AG04450 (cell line): Measurements from ENCODE around the gene RUNX2. TPM values are rescaled to one million over a fixed set of nuclear protein-coding genes. Genes with fewer than 3 reads are reported as not detected.

Source experiments
- CTCF ChIA-PET: fragments of 300-600, 350-600 bp; formaldehyde crosslinking; extraction: SDS; loops from one replicate; lab custom pipeline; 2022; ENCODE audit warnings: antibody characterized with exemption, inconsistent platforms; lab: Charles Lee
- POLR2A ChIA-PET: fragments of 350-600 bp; formaldehyde crosslinking; extraction: SDS; loops from one replicate; lab custom pipeline; 2021; ENCODE audit warnings: antibody characterized with exemption, inconsistent platforms; lab: Yijun Ruan, JAX
- DNase-seq: peaks from one replicate; pipeline ENCODE4 v3.0.0-alpha.2; 2011; ENCODE audit warnings: low read depth, low spot score
- H3K27ac ChIP-seq: one replicate; pipeline ENCODE4 v1.5.1; 2012; ENCODE audit warnings: low read depth, low read length, control low read depth
- H3K27me3 ChIP-seq: one replicate; pipeline ENCODE4 v1.6.0; 2012; ENCODE audit warnings: low read length; ENCODE audit not compliant: control insufficient read depth, insufficient read depth
- H3K4me3 ChIP-seq: 2 replicates; pipeline ENCODE4 v1.5.1; 2011; ENCODE audit warnings: mild to moderate bottlenecking, low read depth, low read length, control low read depth
- H3K9me3 ChIP-seq: 2 replicates; pipeline ENCODE4 v1.5.1; 2012; ENCODE audit warnings: low read length; ENCODE audit not compliant: control insufficient read depth, insufficient read depth
- polyA plus RNA-seq: library from polyadenylated mRNA; depleted of rRNA; stranded (reverse); fragments of >200 nt; gene quantifications from 2 replicates; pipeline ENCODE4 v1.2.3, GENCODE V29; 2011
- TF ChIP-seq, protein P1 (sequence below): IDR thresholded peaks from 2 replicates; pipeline ENCODE4 v1.5.1; 2011; ENCODE audit warnings: low read depth, low read length, control low read depth, inconsistent platforms

RUNX2 gene
- polyA plus RNA-seq, 1 experiment = 3.4 TPM

DNA sequence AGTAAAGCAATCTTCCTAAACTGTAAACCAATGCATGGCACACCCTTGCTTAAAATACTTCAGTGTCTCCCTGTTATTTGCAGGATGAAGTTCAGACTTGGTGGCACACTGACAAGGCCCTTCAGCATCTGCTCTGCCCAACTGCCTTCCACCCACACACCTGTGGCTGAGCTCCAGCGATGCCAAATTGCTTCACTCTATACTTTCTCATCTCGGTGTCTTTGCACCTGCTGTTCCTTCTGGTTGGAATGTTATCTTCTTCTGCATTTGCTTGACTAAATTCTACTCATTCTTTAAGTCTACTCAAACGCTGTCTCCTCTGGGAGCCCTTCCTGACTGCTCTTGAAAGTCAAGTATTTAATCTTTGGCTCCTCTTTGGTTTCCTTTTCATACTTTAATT is 149.7 kb downstream of the RUNX2 start:
- DNase-seq = no peak
- no peak overlapping the region for H3K4me3 ChIP-seq
- CTCF ChIA-PET = interaction anchor here (1.2 kb wide), 1 partner anchor 237 kb away, joined by 3 read pairs; no protein-coding TSS in a partner anchor
- H3K9me3 ChIP-seq = no peaks in the 10 kb centered on the region
- TF ChIP-seq, protein P1, sequence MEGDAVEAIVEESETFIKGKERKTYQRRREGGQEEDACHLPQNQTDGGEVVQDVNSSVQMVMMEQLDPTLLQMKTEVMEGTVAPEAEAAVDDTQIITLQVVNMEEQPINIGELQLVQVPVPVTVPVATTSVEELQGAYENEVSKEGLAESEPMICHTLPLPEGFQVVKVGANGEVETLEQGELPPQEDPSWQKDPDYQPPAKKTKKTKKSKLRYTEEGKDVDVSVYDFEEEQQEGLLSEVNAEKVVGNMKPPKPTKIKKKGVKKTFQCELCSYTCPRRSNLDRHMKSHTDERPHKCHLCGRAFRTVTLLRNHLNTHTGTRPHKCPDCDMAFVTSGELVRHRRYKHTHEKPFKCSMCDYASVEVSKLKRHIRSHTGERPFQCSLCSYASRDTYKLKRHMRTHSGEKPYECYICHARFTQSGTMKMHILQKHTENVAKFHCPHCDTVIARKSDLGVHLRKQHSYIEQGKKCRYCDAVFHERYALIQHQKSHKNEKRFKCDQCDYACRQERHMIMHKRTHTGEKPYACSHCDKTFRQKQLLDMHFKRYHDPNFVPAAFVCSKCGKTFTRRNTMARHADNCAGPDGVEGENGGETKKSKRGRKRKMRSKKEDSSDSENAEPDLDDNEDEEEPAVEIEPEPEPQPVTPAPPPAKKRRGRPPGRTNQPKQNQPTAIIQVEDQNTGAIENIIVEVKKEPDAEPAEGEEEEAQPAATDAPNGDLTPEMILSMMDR = no peak
- no peaks in the 10 kb centered on the region for H3K27me3 ChIP-seq
- POLR2A ChIA-PET = interaction anchor here (0.7 kb wide), 1 partner anchor 49 kb away, joined by 3 read pairs; no protein-coding TSS in a partner anchor
- H3K27ac ChIP-seq = no peak overlapping the region

DNA sequence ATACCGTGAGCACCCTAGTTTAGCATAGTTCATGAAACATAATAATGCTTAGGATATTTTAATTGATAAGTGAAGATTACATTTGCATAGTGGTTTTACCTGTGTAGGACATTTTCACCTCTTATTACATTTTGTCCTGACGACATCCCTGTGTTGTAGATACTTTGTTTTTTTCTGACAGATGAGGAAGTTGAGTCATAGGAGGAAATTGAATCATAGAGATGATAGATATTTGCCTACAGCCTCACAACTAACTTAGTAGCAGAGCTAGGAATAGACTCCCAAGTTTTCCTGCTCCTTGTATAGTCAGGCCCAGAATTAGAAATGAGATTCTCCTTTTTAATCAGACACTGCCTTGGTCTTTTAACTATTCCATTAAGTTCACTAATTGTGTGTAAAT is 150.1 kb downstream of the RUNX2 start:
- Histone ChIP-seq H3K27me3 (no peaks in the 10 kb centered on the region), H3K4me3 (no peak overlapping the region), H3K27ac (no peak overlapping the region), H3K9me3 (no peaks in the 10 kb centered on the region)
- TF ChIP-seq, protein P1 = no peak
- CTCF ChIA-PET = interaction anchor here (1.2 kb wide), 1 partner anchor 236 kb away, joined by 3 read pairs; no protein-coding TSS in a partner anchor
- DNase-seq = no peak
- POLR2A ChIA-PET = interaction anchor here (0.7 kb wide), 1 partner anchor 48 kb away, joined by 3 read pairs; no protein-coding TSS in a partner anchor

DNA sequence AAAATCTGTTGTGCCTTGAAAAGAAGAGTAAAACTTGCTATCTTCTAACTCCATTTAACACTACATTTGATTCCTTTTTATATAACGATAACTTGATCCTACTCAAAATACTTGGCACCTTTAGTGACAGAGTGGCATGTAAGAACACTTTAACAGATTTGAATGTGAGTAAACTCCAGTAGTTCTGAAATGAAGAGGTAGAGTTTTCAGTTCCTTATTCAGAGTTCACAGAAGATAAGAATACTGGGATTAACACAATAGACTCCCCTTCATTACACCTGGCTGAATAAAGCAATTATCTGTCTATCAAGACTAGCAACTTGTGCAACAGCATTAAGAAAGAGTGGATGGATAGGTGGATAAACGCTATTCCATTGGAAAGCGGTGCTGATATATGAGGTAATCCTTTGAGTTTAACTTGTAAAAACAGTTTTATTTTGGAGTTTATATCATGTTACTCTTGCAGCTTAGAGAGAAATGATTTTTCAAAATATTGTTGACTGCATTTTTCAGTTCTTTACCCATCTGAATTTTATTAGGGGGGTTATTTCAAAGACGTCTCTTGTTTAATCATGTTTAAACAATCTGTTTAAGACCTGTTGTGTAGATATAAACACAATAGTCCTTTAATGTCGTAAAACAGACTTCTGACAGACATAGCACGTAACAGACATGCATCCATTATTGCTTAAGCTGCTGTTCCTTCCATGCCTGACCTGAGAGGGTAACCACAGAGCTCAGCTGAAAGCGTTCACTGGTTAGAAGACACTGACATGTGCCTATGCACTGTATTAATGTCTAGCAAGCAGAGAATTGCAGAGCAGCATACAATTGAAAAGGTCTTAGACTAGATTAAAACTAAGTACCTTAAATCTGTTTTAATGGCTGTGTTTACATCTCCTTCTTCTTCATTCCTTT is 152.0 kb downstream of the RUNX2 start:
- TF ChIP-seq, protein P1 = no peak
- Histone ChIP-seq H3K27ac (no peak overlapping the region), H3K27me3 (no peaks in the 10 kb centered on the region), H3K9me3 (no peaks in the 10 kb centered on the region), H3K4me3 (no peak overlapping the region)
- ChIA-PET CTCF (no interaction called here), POLR2A (interaction anchor here (0.6 kb wide), 2 partner anchors 34 kb away, joined by 3 read pairs; no protein-coding TSS in a partner anchor)
- DNase-seq = peak; percentile 71

DNA sequence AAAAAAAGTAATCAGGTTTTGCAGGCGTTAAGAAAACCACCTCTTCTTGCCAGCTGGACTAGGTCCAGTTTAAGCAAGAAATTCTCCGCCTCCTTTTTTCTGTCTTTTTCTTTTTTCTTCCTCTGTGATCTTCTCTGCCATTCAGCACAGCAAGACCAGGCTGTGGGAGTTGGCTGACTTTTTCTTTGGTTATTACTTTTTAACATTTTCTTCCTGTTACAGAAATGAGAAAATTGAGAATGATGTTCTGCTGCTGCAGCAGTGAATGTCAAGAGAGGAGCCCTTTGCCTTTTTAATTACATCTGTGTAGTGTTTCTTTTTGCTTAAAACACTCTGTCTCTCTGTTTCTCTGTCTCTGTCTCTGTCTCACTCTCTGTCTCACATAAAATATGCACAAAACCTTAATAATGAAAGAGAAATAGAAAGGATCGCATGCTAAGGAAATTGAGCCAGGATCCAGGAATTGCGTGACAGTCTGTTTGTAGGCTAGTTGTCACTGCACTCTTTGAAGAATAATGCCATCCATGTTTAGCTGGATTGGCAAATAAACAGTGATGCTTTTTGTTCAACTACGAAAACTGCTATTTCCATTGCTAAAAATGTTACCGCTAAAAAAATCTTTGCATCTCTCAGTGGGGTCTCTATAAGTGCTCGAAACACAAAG is 152.8 kb downstream of the RUNX2 start:
- ChIA-PET CTCF (interaction anchor here (1.1 to 2.3 kb wide), 2 partner anchors 232 to 234 kb away, joined by 3 to 7 read pairs; no protein-coding TSS in a partner anchor), POLR2A (interaction anchor here (0.6 kb wide), 1 partner anchor 35 kb away, joined by 3 read pairs; no protein-coding TSS in a partner anchor)

More for the DNA sequence above, 152.8 kb downstream of the RUNX2 start:
- no peaks in the 10 kb centered on the region for H3K9me3 ChIP-seq
- no peak for DNase-seq
- no peaks in the 10 kb centered on the region for H3K27me3 ChIP-seq
- no peak overlapping the region for H3K4me3 ChIP-seq
- H3K27ac ChIP-seq = no peak overlapping the region
- TF ChIP-seq, protein P1 = no peak
